ENCODE data around the gene ZNF566.

Gene ZNF566

GRCh38 chr19:36418287-36419001 lies 70.9 kb downstream of the ZNF566 start, which contains the start of gene ZFP82:
Gene ZFP82, minus strand, starts transcription at chr19:36418644. Its CDS starts 8,855 bp downstream, at chr19:36409789.
- H3K4me1 Mint-ChIP-seq (ENCODE audit: low read depth): peaks cover 14% of the 10 kb centered on the region
- peak; percentile 79 for DNase-seq (ENCODE audit: low spot score)
- peaks cover 50% of the 10 kb centered on the region for H3K9me3 Mint-ChIP-seq
- peak within 1 kb of the TSS; percentile 94 for H3K27ac Mint-ChIP-seq
- peaks cover 14% of the 10 kb centered on the region for H3K27me3 Mint-ChIP-seq (ENCODE audit: low read depth)
- H3K4me3 Mint-ChIP-seq: peak within 1 kb of the TSS; percentile 93
- H3K36me3 Mint-ChIP-seq (ENCODE audit: low read depth): peaks cover 32% of the 10 kb centered on the region

GRCh38 chr19:36417752-36418286 lies 71.5 kb downstream of the ZNF566 start:
- H3K27ac Mint-ChIP-seq: peak overlapping the region; percentile 94
- DNase-seq (ENCODE audit: low spot score): no peak
- peaks cover 14% of the 10 kb centered on the region for H3K27me3 Mint-ChIP-seq (ENCODE audit: low read depth)
- peaks cover 14% of the 10 kb centered on the region for H3K4me1 Mint-ChIP-seq (ENCODE audit: low read depth)
- peaks cover 51% of the 10 kb centered on the region for H3K9me3 Mint-ChIP-seq
- H3K4me3 Mint-ChIP-seq: peak overlapping the region; percentile 93
- peaks cover 38% of the 10 kb centered on the region for H3K36me3 Mint-ChIP-seq (ENCODE audit: low read depth)

- no peak overlapping the region for H3K4me3 Mint-ChIP-seq
Observed at GRCh38 chr19:36409841-36410240, 79.5 kb downstream of the ZNF566 start.

GRCh38 chr19:36408101-36408500 lies 81.3 kb downstream of the ZNF566 start:
- Mint-ChIP-seq H3K9me3 (peaks cover 65% of the 10 kb centered on the region), H3K36me3 (ENCODE audit: low read depth) (peaks cover 73% of the 10 kb centered on the region), H3K27ac (no peak overlapping the region), H3K27me3 (ENCODE audit: low read depth) (no peaks in the 10 kb centered on the region), H3K4me1 (ENCODE audit: low read depth) (no peaks in the 10 kb centered on the region), H3K4me3 (no peak overlapping the region)
- no peak for DNase-seq (ENCODE audit: low spot score)

More at GRCh38 chr19:36409841-36410240, 79.5 kb downstream of the ZNF566 start:
- H3K36me3 Mint-ChIP-seq (ENCODE audit: low read depth): peaks cover 69% of the 10 kb centered on the region
- peaks cover 61% of the 10 kb centered on the region for H3K9me3 Mint-ChIP-seq
- no peak overlapping the region for H3K27ac Mint-ChIP-seq
- DNase-seq (ENCODE audit: low spot score): no peak
- H3K27me3 Mint-ChIP-seq (ENCODE audit: low read depth): no peaks in the 10 kb centered on the region
- no peaks in the 10 kb centered on the region for H3K4me1 Mint-ChIP-seq (ENCODE audit: low read depth)

- no peak for DNase-seq (ENCODE audit: low spot score)
- H3K27me3 Mint-ChIP-seq (ENCODE audit: low read depth): no peaks in the 10 kb centered on the region
- peaks cover 76% of the 10 kb centered on the region for H3K36me3 Mint-ChIP-seq (ENCODE audit: low read depth)
- H3K27ac Mint-ChIP-seq: no peak overlapping the region
- H3K9me3 Mint-ChIP-seq: peaks cover 61% of the 10 kb centered on the region
- H3K4me3 Mint-ChIP-seq: no peak overlapping the region
- H3K4me1 Mint-ChIP-seq (ENCODE audit: low read depth): no peaks in the 10 kb centered on the region
Observed at GRCh38 chr19:36404498-36404897, 84.9 kb downstream of the ZNF566 start.

GRCh38 chr19:36401475-36401874 lies 87.9 kb downstream of the ZNF566 start:
- H3K9me3 Mint-ChIP-seq: peaks cover 46% of the 10 kb centered on the region
- no peak overlapping the region for H3K27ac Mint-ChIP-seq
- peaks cover 72% of the 10 kb centered on the region for H3K36me3 Mint-ChIP-seq (ENCODE audit: low read depth)
- DNase-seq (ENCODE audit: low spot score): no peak
- H3K27me3 Mint-ChIP-seq (ENCODE audit: low read depth): no peaks in the 10 kb centered on the region
- no peak overlapping the region for H3K4me3 Mint-ChIP-seq
- no peaks in the 10 kb centered on the region for H3K4me1 Mint-ChIP-seq (ENCODE audit: low read depth)

- Mint-ChIP-seq H3K36me3 (ENCODE audit: low read depth) (peaks cover 68% of the 10 kb centered on the region), H3K27ac (no peak overlapping the region), H3K4me3 (no peak overlapping the region), H3K27me3 (ENCODE audit: low read depth) (no peaks in the 10 kb centered on the region), H3K4me1 (ENCODE audit: low read depth) (no peaks in the 10 kb centered on the region), H3K9me3 (peaks cover 48% of the 10 kb centered on the region)
- DNase-seq (ENCODE audit: low spot score): no peak
Observed at GRCh38 chr19:36398571-36398970, 90.8 kb downstream of the ZNF566 start.

Data from T-helper 2 cell treated with Interferon-gamma antibody and Interleukin-4, amounts not matched to agents 5 μg/mL and 100 μg/mL, for 36 hours (primary cell).